Skin of body (tissue), 2 donors: ENCODE measurements around the gene DOCK10. TPM values are rescaled to one million over a fixed set of nuclear protein-coding genes. Genes with fewer than 3 reads are reported as not detected.

Source experiments
- DNase-seq: peaks from one replicate; lab custom pipeline; 2025; lab: John Stamatoyannopoulos, UW
- total RNA-seq: library from RNA; depleted of rRNA; stranded (reverse); fragments of >200 nt; gene quantifications from one replicate; pipeline ENCODE4 v1.2.3, GENCODE V29; 2014

The DOCK10 gene
- total RNA-seq, 1 donor from 2014 or later = 21.3 TPM

DNA sequence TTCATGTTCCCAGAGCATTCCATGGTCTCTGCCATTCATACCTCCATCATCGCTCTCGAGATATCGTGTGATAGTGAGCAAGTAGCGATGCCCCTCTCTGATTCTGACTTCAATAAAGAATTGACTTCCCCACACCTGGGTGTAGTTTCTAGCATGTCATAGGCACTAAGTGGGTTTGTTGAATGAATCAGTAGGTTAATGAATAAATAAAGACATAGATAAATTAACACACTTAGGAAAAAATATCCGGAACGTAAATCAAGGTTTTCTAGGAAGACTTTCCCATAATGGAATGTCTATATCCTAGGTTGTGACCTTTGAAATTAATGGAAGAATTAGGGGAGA is 159.1 kb downstream of the DOCK10 start:
- DNase-seq = no peak

GRCh38 chr2:224882291-224883171 is 159.7 kb downstream of the DOCK10 start:
- peak; percentile 5 for DNase-seq

DNA sequence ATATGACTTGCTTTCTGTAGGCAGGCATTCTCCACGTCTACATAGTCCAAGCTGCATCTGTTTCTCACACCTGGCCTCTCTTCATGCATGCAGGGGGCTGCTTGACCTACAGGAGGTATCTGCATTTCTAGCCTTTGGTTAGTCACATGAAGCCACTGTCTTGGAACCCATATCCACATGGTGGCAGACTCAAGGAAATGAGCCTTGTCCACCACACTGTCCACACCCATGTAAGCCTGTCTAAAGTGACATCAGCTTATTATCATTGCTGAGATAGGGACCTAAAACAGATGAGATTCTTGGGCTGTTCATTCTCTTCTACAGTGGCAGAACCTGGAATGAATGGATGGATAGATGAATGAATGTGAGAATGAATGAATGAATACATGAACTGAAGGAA is 160.4 kb downstream of the DOCK10 start:
- no peak for DNase-seq

DNA sequence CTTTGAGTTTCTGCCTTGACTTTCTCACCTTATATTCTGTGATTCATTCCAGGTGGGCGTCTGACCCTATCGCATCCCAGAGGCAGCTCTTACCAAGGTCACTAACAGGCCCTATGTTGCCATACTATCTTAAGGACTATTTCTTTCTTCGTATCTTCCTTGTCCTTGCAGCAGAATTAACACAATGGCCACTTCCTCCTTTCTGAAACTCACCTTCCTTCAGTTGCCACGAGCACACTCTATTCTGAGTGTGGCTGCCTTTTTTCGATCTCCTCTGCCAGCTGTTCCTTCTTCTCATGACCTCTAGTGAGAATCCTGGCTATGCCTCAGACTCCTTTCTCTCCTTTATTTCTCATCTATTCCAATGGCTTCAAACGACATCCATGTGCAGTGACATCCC is 165.7 kb downstream of the DOCK10 start:
- no peak for DNase-seq

- DNase-seq = no peak
Observed at GRCh38 chr2:224875841-224876240, 166.4 kb downstream of the DOCK10 start.

DNA sequence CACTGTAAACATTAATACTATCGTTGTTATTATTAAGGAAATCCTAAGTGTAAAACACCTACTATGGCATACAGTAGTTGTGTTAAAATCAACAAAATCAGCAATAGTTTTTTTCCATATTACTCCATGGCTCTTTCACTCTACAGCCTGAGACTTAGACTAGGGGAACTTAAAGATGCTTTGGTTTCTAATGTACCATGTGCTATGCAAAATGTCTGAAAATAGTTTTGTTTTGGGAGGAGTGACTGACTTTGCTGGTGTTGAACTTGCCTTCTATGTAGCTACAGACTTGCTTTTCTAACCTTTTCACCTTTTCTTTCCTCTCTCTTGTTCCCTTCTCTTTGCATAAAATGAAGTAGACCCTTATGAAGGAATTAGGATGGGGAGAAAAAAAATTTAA is 167.1 kb downstream of the DOCK10 start:
- no peak for DNase-seq

- DNase-seq = no peak
Observed at GRCh38 chr2:224871813-224872212, 170.5 kb downstream of the DOCK10 start.

GRCh38 chr2:224870341-224870740 is 171.9 kb downstream of the DOCK10 start:
- DNase-seq = no peak

DNA sequence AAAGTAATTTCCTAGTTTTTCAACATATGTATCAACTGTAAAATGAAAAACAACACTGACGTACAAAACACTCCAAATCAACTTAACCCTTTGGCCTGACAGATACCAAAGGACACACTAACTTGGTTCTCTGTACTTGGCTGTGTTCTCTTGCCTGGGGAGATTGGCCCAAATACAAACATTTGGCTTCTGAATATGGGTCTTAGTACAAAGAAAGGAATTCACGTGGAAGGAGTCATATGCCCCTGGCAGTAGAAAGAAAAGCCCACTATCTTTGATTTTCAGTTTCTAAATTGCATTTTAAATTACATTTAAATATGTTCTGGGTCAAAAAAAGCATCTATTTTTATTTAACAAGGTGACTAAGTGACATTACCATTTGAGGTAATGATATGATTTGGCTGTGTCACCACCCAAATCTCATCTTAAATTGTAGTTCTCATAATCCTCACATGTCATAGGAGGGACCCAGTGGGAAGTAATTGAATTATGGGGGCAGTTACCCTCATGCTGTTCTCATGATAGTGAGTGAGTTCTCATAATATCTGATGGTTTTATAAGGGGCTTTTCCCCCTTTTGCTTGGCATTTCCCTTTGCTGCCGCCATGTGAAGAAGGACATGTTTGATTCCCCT is 172.6 kb downstream of the DOCK10 start:
- DNase-seq = no peak

- peak; percentile 16 for DNase-seq
Observed at GRCh38 chr2:224865016-224865415, 177.3 kb downstream of the DOCK10 start.

DNA sequence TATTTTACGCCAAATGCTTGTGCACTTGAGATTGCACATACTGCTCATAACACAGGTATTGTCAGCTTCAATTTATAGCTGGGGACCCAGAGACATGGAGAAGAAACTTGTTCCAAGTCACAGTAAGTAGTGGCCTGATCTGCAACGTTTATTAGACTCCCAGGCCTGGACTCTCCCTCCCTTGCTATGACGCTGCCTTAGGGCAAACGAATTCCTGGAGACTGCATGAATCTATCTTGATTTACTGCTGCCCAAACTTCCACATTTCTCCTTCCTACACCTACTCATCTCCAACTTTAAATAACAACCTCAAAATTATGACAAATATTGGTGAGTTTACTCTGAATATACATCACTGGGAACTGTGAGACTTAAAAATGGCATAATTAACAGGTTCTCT is 181.0 kb downstream of the DOCK10 start:
- DNase-seq = no peak

DNA sequence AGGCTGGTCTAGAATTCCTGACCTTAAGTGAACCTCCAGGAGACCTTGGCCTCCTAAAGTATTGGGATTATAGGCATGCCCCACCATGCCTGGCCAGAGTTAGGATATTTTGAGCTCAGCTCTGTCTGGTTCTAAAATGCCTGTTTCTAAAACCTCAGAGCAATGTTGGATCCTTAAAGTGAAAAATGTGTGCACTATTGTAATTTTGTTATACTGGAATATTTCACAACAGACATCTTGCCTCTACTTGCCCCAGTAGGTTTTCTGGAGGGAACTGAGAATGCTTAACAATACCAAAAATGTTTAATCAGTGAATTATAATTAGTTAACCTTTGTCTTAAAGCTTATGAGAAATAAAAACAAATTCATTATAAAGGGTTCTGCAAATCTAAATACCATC is 181.5 kb downstream of the DOCK10 start:
- DNase-seq = no peak

- no peak for DNase-seq
Observed at GRCh38 chr2:224851811-224852210, 190.5 kb downstream of the DOCK10 start.

DNA sequence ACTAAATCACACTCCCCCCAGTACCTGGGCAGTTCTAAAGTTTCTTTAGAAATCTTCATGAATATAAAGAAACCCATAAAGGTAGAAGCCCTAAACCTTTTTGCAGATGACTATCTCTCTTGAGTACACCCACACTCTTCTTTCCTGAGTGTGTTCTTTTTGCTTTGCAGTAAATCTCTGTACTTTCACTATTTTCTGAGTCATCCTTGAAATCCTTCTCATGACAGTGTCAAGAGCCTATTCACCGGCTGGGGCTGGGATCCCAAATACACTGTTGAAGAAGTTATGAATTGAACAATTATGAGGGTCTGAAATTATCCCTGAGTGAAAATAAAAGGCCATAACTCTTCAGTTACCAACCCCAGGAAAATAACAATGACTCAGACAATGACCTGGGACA is 192.2 kb downstream of the DOCK10 start:
- no peak for DNase-seq

- DNase-seq = no peak
Observed at GRCh38 chr2:224849264-224849663, 193.0 kb downstream of the DOCK10 start.

DNA sequence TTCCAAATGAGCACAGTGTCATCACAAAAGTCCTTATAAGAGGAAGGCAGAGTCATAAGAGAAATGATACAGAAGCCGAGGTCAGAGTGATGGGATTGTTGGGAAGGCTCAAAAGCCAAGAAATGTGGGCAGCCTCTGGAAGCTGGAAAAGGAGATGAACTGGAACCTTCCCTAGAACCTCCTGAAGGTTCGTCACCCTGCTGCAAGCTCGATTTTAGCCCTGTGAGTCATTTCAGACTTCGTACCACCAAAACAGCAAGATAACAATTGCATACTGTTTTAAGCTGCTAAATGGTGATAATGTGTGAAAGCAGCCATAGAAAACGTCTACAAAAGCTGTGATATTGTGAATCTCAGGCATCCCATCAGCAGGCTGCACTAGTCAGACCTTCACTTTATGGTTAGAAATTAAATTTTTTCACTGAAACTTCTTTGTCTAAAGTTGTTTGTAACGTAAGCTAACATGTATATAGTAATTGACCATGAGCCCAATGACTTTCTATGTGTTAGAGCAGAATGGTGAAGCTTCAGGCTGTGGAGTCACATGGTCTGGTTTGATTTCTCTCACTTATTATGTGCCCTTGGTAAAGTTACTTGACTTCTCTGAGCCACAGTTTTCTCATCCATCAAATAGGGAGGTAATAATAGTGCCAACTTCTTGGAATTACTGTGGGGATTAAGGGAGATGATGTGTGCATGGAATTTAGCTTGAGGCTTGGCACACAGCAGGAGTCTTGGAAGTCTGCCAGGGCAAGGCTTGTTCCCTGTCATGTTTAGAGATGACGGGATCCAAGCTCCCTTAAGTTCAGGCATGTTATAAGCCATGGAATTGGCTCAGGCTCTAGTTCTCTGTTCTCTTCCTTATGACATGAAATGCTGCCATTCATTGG is 194.1 kb downstream of the DOCK10 start:
- DNase-seq = peak; percentile 58

GRCh38 chr2:224847381-224847780 is 194.9 kb downstream of the DOCK10 start:
- no peak for DNase-seq

DNA sequence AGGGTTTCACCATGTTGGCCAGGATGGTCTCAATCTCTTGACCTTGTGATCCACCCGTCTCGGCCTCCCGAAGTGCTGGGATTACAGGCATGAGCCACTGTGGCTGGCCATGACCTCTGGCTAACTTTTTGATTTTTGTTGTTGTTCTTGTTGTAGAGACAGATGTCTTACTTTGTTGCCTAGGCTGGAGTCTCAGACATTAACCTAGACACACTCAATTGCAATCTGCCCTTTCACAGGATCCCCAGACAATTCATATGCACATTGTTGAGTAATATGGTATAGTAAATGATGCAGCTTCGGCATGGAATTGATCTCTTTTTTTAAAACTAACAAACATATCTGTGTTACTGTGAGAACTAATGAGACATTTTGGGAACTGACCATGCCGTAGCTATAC is 195.6 kb downstream of the DOCK10 start:
- DNase-seq = no peak

DNA sequence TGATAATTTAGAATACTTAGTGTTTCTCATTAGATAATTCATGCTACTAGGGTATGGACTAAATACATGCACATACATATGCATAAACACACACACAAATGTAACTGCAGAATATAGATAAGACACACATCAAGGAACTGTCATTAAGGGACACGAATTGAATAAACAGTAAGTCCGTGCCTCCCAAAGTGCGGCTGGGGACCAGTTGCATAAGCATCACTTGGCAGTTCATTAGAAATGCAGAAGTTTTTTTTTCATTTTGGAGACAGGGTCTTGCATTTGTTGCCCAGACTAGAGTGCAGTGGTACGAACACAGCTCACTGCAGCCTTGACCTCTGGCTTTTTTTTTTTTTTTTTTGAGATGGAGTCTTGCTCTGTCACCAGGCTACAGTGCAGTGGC is 196.1 kb downstream of the DOCK10 start:
- no peak for DNase-seq

GRCh38 chr2:224843141-224843540 is 199.1 kb downstream of the DOCK10 start:
- DNase-seq = no peak

GRCh38 chr2:224841910-224842309 is 200.4 kb downstream of the DOCK10 start:
- no peak for DNase-seq

DNA sequence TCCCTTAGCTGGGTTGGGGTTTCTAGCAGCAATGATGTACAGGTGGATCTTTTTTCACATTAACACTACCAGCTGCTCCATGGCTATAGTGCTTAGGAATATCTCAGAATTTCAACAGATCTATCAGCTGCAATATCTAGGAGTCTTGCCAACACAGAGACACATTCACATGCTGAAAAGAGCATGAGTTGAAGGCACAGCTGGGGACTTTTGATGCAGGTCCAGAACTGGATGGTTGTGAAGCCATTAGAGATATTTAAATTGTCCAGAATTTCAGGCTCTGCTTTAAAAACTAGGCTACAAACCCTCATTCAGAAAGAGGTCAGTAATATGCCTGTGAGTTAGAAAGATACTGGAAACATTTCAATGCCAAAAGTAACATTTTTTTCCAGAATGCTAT is 203.9 kb downstream of the DOCK10 start:
- peak; percentile 33 for DNase-seq
